ENCODE results near the gene DEFB128.
"Not testable (repeated sequence)": the region's sequence is repeated elsewhere in the genome, so short reads cannot be mapped to it uniquely, and the experiment has no call there.

Gene DEFB128

DNA sequence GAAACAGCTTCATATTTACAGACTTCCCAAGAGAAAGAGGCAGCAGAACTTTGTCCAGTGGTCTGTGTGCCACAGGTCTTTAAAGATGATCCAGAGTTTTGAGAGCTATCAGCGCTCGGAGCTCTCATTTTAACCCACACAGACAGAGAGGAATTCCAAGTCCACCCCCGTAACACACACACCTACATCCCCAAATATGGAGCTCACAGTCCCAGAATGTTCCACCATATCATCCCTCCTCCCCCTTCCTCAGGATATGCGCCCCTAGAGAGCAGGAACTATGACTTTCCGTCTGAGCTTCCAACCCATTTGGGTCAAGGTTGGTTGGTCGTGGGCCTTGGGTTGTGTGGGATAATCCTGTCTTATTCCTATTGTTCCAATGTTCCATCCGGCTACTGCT, at the start of gene DEFB128:
Gene DEFB128 (minus strand): TSS at position 101 of the 400 bp plus-strand sequence. CDS start 88 bp downstream, at position 13.
- Histone ChIP-seq H3K4me3 (ENCODE audit: low read depth, low read length) (no peak within 1 kb of the TSS), H3K4me1 (ENCODE audit: control insufficient read depth, insufficient read depth, low read length) (no peaks in the 10 kb centered on the region), H3K9me3 (ENCODE audit: control insufficient read depth, insufficient read depth, low read depth, low read length) (peaks cover 21% of the 10 kb centered on the region), H3K9ac (ENCODE audit: low read length) (no peak within 1 kb of the TSS), H3K27ac (ENCODE audit: low read depth, low read length) (no peak within 1 kb of the TSS), H3K27me3 (ENCODE audit: control insufficient read depth, insufficient read depth, low read length) (peaks cover 4% of the 10 kb centered on the region), H3K36me3 (ENCODE audit: control insufficient read depth, insufficient read depth, low read length) (no peaks in the 10 kb centered on the region)

GRCh38 chr20:237929-238328, 48.4 kb upstream of the DEFB128 start:
- H3K9ac ChIP-seq (ENCODE audit: low read length), result no peak overlapping the region
- no peaks in the 10 kb centered on the region for H3K4me1 ChIP-seq (ENCODE audit: control insufficient read depth, insufficient read depth, low read length)
- no peak overlapping the region for H3K4me3 ChIP-seq (ENCODE audit: low read depth, low read length)
- H3K36me3 ChIP-seq (ENCODE audit: control insufficient read depth, insufficient read depth, low read length), result no peaks in the 10 kb centered on the region
- no peaks in the 10 kb centered on the region for H3K9me3 ChIP-seq (ENCODE audit: control insufficient read depth, insufficient read depth, low read depth, low read length)
- H3K27ac ChIP-seq (ENCODE audit: low read depth, low read length), result no peak overlapping the region
- H3K27me3 ChIP-seq (ENCODE audit: control insufficient read depth, insufficient read depth, low read length), result peaks cover 64% of the 10 kb centered on the region

- Histone ChIP-seq H3K9me3 (ENCODE audit: control insufficient read depth, insufficient read depth, low read depth, low read length) (no peaks in the 10 kb centered on the region), H3K27ac (ENCODE audit: low read depth, low read length) (no peak overlapping the region), H3K4me3 (ENCODE audit: low read depth, low read length) (no peak overlapping the region), H3K4me1 (ENCODE audit: control insufficient read depth, insufficient read depth, low read length) (no peaks in the 10 kb centered on the region), H3K36me3 (ENCODE audit: control insufficient read depth, insufficient read depth, low read length) (no peaks in the 10 kb centered on the region), H3K9ac (ENCODE audit: low read length) (no peak overlapping the region), H3K27me3 (ENCODE audit: control insufficient read depth, insufficient read depth, low read length) (peaks cover 64% of the 10 kb centered on the region)
Observed at GRCh38 chr20:237489-237888, 48.0 kb upstream of the DEFB128 start.

- no peak overlapping the region for H3K4me3 ChIP-seq (ENCODE audit: low read depth, low read length)
- no peaks in the 10 kb centered on the region for H3K4me1 ChIP-seq (ENCODE audit: control insufficient read depth, insufficient read depth, low read length)
- H3K9me3 ChIP-seq (ENCODE audit: control insufficient read depth, insufficient read depth, low read depth, low read length), result no peaks in the 10 kb centered on the region
- no peak overlapping the region for H3K9ac ChIP-seq (ENCODE audit: low read length)
- peaks cover 54% of the 10 kb centered on the region for H3K27me3 ChIP-seq (ENCODE audit: control insufficient read depth, insufficient read depth, low read length)
- H3K27ac ChIP-seq (ENCODE audit: low read depth, low read length), result no peak overlapping the region
- no peaks in the 10 kb centered on the region for H3K36me3 ChIP-seq (ENCODE audit: control insufficient read depth, insufficient read depth, low read length)
Observed at GRCh38 chr20:235891-236290, 46.4 kb upstream of the DEFB128 start.

DNA sequence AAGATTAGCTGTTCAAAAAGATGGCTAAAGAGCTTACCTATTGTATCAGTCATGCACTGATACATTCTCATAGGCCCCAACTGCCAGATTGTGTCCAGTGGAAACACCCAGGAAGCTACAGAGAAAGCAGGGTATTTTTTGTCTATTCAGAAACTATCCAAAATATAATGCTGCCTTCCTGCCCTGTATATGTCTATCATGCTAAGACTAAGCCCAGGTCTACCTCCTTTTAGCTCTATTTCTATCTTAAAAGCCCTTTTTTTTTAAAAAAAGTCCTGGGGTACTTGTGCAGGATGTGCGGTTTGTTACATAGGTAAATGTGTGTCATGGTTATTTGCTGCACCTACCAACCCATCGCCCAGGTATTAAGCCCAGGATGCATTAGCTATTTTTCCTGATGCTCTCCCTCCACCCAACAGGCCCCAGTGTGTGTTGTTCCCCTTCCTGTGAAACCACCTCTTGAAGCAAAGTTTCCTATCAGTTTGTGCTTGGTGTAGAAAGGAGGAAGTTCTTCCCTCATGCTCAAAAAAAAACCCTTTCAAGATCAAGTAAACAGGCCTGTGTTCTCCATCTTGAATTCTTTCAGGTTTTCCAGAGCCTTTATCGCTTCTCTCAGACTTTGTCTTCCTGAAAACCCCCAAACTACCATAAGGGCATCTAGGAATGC, 38.1 kb upstream of the DEFB128 start:
- Histone ChIP-seq H3K27me3 (ENCODE audit: control insufficient read depth, insufficient read depth, low read length) (peaks cover 52% of the 10 kb centered on the region), H3K4me1 (ENCODE audit: control insufficient read depth, insufficient read depth, low read length) (no peaks in the 10 kb centered on the region), H3K4me3 (ENCODE audit: low read depth, low read length) (no peak overlapping the region), H3K27ac (ENCODE audit: low read depth, low read length) (no peak overlapping the region), H3K36me3 (ENCODE audit: control insufficient read depth, insufficient read depth, low read length) (no peaks in the 10 kb centered on the region), H3K9ac (ENCODE audit: low read length) (no peak overlapping the region), H3K9me3 (ENCODE audit: control insufficient read depth, insufficient read depth, low read depth, low read length) (no peaks in the 10 kb centered on the region)

DNA sequence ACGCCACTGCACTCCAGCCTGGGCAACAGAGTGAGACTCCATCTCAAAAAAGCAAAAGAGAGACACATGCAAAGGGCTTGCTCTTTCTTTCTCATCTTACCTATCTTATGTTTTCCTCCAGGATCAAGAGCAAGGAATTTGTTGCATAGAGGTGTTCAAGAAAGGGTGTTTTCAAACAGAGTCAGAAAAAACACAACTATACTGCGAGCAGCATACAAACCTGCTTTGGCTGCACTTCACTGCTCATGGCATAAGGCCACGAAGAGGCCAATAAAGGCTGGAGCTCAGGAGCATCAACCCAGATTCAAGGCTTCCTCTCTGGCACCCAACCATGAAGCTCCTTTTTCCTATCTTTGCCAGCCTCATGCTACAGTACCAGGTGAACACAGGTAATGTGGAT, 37.4 kb upstream of the DEFB128 start, which contains the start of gene DEFB129:
Gene DEFB129 (plus strand): TSS at position 301 of the 400 bp plus-strand sequence. CDS start 31 bp downstream, at position 332.
- no peak within 1 kb of the TSS for H3K9ac ChIP-seq (ENCODE audit: low read length)
- no peaks in the 10 kb centered on the region for H3K36me3 ChIP-seq (ENCODE audit: control insufficient read depth, insufficient read depth, low read length)
- H3K27me3 ChIP-seq (ENCODE audit: control insufficient read depth, insufficient read depth, low read length), result peaks cover 49% of the 10 kb centered on the region
- H3K4me3 ChIP-seq (ENCODE audit: low read depth, low read length), result no peak within 1 kb of the TSS
- H3K27ac ChIP-seq (ENCODE audit: low read depth, low read length), result no peak within 1 kb of the TSS
- no peaks in the 10 kb centered on the region for H3K9me3 ChIP-seq (ENCODE audit: control insufficient read depth, insufficient read depth, low read depth, low read length)
- H3K4me1 ChIP-seq (ENCODE audit: control insufficient read depth, insufficient read depth, low read length), result no peaks in the 10 kb centered on the region

- H3K4me3 ChIP-seq (ENCODE audit: low read depth, low read length); H3K9me3 ChIP-seq (ENCODE audit: control insufficient read depth, insufficient read depth, low read depth, low read length); H3K4me1 ChIP-seq (ENCODE audit: control insufficient read depth, insufficient read depth, low read length); H3K27ac ChIP-seq (ENCODE audit: low read depth, low read length); H3K9ac ChIP-seq (ENCODE audit: low read length); H3K36me3 ChIP-seq (ENCODE audit: control insufficient read depth, insufficient read depth, low read length): not testable (repeated sequence)
- peaks cover 52% of the 10 kb centered on the region for H3K27me3 ChIP-seq (ENCODE audit: control insufficient read depth, insufficient read depth, low read length)
Observed at GRCh38 chr20:225879-226278, 36.4 kb upstream of the DEFB128 start.

DNA sequence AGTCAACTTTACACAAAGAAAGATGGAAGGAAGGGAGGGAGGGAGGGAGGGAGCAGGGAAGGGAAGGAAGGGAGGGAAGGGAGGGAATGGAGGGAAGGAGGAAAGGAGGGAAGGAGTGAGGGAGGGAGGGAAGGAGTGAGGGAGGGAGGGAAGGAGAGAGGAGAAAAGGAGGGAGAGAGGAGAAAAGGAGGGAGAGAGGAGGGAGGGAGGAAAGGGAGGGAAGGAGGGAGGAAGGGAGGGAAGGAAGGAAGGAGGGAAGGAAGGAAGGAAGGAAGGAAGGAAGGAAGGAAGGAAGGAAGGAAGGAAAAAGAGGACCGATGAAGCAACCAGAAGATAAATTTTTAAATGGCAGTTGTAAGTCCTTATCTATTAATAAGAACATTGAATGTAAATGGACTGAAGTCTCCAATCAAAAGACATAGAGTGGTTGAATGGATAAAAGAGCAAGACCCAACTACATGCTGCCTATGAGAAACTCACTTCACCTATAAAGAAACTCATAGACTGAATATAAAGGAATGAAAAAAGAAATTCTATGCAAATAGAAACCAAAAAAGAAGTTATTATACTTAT, 31.8 kb upstream of the DEFB128 start:
- Histone ChIP-seq H3K9me3 (ENCODE audit: control insufficient read depth, insufficient read depth, low read depth, low read length) (no peaks in the 10 kb centered on the region), H3K36me3 (ENCODE audit: control insufficient read depth, insufficient read depth, low read length) (no peaks in the 10 kb centered on the region), H3K27me3 (ENCODE audit: control insufficient read depth, insufficient read depth, low read length) (peaks cover 53% of the 10 kb centered on the region), H3K4me3 (ENCODE audit: low read depth, low read length) (no peak overlapping the region), H3K9ac (ENCODE audit: low read length) (no peak overlapping the region), H3K4me1 (ENCODE audit: control insufficient read depth, insufficient read depth, low read length) (no peaks in the 10 kb centered on the region), H3K27ac (ENCODE audit: low read depth, low read length) (no peak overlapping the region)

- no peaks in the 10 kb centered on the region for H3K4me1 ChIP-seq (ENCODE audit: control insufficient read depth, insufficient read depth, low read length)
- H3K27ac ChIP-seq (ENCODE audit: low read depth, low read length), result no peak overlapping the region
- H3K9me3 ChIP-seq (ENCODE audit: control insufficient read depth, insufficient read depth, low read depth, low read length), result no peaks in the 10 kb centered on the region
- H3K27me3 ChIP-seq (ENCODE audit: control insufficient read depth, insufficient read depth, low read length), result peaks cover 55% of the 10 kb centered on the region
- H3K36me3 ChIP-seq (ENCODE audit: control insufficient read depth, insufficient read depth, low read length), result no peaks in the 10 kb centered on the region
- no peak overlapping the region for H3K4me3 ChIP-seq (ENCODE audit: low read depth, low read length)
- H3K9ac ChIP-seq (ENCODE audit: low read length), result no peak overlapping the region
Observed at GRCh38 chr20:219290-220115, 30.0 kb upstream of the DEFB128 start.

- H3K4me3 ChIP-seq (ENCODE audit: low read depth, low read length), result no peak overlapping the region
- H3K36me3 ChIP-seq (ENCODE audit: control insufficient read depth, insufficient read depth, low read length), result no peaks in the 10 kb centered on the region
- no peak overlapping the region for H3K9ac ChIP-seq (ENCODE audit: low read length)
- peaks cover 52% of the 10 kb centered on the region for H3K27me3 ChIP-seq (ENCODE audit: control insufficient read depth, insufficient read depth, low read length)
- H3K9me3 ChIP-seq (ENCODE audit: control insufficient read depth, insufficient read depth, low read depth, low read length), result no peaks in the 10 kb centered on the region
- no peaks in the 10 kb centered on the region for H3K4me1 ChIP-seq (ENCODE audit: control insufficient read depth, insufficient read depth, low read length)
- H3K27ac ChIP-seq (ENCODE audit: low read depth, low read length), result no peak overlapping the region
Observed at GRCh38 chr20:217266-217665, 27.8 kb upstream of the DEFB128 start.

GRCh38 chr20:215796-216195, 26.3 kb upstream of the DEFB128 start:
- H3K9me3 ChIP-seq (ENCODE audit: control insufficient read depth, insufficient read depth, low read depth, low read length), result no peaks in the 10 kb centered on the region
- no peaks in the 10 kb centered on the region for H3K36me3 ChIP-seq (ENCODE audit: control insufficient read depth, insufficient read depth, low read length)
- H3K27ac ChIP-seq (ENCODE audit: low read depth, low read length), result no peak overlapping the region
- no peak overlapping the region for H3K4me3 ChIP-seq (ENCODE audit: low read depth, low read length)
- H3K27me3 ChIP-seq (ENCODE audit: control insufficient read depth, insufficient read depth, low read length), result peaks cover 63% of the 10 kb centered on the region
- no peaks in the 10 kb centered on the region for H3K4me1 ChIP-seq (ENCODE audit: control insufficient read depth, insufficient read depth, low read length)
- H3K9ac ChIP-seq (ENCODE audit: low read length), result no peak overlapping the region
